DMS153 treated with DMSO at 0.1 percent for 48 hours (cell line): ENCODE results near the gene SLC25A38.
"Not testable (repeated sequence)": the region's sequence is repeated elsewhere in the genome, so short reads cannot be mapped to it uniquely, and the experiment has no call there.

Experiments
- DNase-seq: peaks from one replicate; lab custom pipeline; 2025; ENCODE audit not compliant: unreplicated experiment; lab: John Stamatoyannopoulos, UW

The SLC25A38 gene

GRCh38 chr3:39407259-39407629 lies 24.1 kb downstream of the SLC25A38 start:
- DNase-seq = no peak

- DNase-seq = no peak
Measured at GRCh38 chr3:39407773-39408492, 24.8 kb downstream of the SLC25A38 start.

DNA sequence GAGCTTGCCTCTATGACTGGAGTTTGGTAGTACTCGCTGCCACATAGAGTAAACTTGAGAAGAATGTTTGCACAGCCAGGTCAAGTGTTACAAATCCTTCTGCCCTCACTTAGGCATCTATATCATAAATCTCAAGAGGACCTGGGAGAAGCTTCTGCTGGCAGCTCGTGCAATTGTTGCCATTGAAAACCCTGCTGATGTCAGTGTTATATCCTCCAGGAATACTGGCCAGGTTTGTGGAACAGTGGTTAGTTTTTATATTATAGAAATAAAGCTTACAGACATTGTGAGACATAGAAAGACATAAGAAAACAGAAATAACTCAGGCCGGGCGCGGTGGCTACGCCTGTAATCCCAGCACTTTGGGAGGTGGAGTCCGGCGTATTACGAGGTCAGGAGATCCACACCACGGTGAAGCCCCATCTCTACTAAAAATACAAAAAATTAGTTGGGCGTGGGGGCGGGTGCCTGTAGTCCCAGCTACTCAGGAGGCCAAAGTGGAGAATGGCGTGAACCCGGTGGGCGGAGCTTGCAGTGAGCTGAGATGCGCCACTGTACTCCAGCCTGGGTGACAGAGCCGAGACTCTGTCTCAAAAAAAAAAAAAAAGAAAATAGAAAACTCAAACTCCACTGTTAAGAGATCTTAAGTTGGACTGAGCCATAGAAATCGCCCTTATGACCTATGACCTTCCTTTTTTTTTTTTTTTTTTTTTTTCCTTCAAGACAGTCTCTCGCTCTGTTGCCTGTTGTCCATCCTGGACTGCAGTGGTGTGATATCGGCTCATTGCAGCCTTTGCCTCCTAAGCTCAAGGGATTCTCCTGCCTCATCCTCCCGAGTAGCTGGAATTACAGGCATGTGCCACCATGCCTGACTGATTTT lies 25.6 kb downstream of the SLC25A38 start:
- no peak for DNase-seq

DNA sequence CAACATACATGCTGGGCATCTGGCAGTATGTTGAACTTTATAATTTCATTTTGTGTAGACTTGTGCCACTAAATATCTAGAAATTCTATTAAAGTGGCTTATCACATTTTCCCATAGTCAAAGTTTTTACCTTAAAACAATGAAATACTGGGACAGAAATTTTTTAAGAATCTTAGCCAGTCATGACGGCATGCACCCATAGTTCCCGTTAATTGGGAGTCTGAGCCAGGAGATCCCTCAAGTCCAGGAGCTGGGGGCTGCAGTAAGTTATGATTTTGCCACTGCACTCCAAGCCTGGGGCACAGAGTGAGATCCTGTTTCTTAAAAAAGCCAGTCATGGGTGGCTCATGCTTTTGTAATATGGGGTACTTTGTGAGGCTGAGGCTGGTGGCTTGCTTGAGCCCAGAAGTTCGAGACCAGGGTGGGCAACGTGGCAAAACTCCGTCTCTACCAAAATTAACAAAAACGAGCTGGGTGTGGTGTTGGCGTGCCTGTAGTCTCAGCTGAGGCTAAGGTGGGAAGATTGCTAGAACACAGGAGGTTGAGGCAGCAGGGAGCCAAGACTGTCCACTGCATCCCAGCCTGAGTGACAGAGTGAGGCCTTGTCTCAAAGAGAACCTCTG lies 26.5 kb downstream of the SLC25A38 start:
- no peak for DNase-seq

DNA sequence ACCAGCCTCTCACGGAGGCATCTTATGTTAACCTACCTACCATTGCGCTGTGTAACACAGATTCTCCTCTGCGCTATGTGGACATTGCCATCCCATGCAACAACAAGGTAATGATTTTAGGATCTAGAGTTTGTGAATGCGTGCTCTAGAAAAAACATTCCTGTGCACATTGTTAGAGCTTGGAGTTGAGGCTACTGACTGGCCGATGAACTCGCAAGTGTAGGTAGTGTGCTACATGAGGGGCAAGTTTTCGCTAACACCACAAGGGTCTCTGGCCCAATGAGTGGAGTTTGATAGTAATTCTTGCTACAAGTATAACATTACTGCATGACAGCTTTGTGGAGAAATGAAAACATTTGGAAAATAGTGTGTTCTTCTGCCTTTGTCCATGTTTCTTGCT lies 27.7 kb downstream of the SLC25A38 start:
- no peak for DNase-seq

GRCh38 chr3:39412668-39413260 lies 29.6 kb downstream of the SLC25A38 start:
- no peak for DNase-seq

- no peak for DNase-seq
Measured at GRCh38 chr3:39413691-39414420, 30.7 kb downstream of the SLC25A38 start.

- no peak for DNase-seq
Measured at GRCh38 chr3:39414421-39414907, 31.3 kb downstream of the SLC25A38 start.

- not testable (repeated sequence) for DNase-seq
Measured at GRCh38 chr3:39415302-39415701, 32.1 kb downstream of the SLC25A38 start.

GRCh38 chr3:39415983-39416382 lies 32.8 kb downstream of the SLC25A38 start:
- no peak for DNase-seq

GRCh38 chr3:39416998-39417397 lies 33.8 kb downstream of the SLC25A38 start:
- DNase-seq = not testable (repeated sequence)

DNA sequence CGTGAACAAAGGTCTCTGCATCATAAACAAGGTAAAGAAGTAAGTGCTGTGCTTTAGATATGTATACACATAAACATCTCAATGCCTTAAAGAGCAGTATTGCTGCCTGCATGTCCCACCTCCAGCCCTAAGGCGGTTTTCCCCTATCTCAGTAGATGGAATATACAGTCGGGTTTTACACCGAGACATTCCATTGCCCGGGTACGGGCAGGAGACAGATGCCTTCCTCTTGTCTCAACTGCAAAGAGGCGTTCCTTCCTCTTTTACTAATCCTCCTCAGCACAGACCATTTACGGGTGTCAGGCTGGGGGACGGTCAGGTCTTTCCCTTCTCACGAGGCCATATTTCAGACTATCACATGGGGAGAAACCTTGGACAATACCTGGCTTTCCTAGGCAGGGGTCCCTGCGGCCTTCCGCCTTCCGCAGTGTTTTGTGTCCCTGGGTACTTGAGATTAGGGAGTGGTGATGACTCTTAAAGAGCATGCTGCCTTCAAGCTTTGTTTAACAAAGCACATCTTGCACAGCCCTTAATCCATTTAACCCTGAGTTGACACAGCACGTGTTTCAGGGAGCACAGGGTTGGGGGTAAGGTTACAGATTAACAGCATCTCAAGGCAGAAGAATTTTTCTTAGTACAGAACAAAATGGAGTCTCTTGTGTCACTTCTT lies 35.5 kb downstream of the SLC25A38 start:
- DNase-seq = not testable (repeated sequence)

GRCh38 chr3:39419742-39420315 lies 36.7 kb downstream of the SLC25A38 start:
- no peak for DNase-seq

DNA sequence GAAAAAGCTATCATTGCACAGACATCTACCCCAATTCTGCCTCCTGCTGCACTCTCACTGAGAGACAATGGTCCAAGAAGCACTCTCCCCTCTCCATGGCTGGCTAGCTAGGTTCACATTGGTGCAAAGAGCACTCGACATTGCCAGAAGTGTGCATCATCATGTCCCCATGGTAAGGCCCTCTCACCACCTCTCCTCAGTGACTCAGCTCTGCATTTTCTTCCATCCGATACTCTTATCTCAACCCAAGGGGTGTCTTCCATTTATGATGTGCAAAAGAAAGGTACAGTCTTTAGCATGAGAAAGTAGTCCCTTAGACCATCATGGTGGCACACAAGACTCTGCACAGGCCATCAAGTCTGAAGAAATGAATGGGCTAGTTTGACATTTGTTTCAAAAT lies 37.4 kb downstream of the SLC25A38 start:
- DNase-seq = no peak

- no peak for DNase-seq
Measured at GRCh38 chr3:39423436-39423970, 40.3 kb downstream of the SLC25A38 start.

DNA sequence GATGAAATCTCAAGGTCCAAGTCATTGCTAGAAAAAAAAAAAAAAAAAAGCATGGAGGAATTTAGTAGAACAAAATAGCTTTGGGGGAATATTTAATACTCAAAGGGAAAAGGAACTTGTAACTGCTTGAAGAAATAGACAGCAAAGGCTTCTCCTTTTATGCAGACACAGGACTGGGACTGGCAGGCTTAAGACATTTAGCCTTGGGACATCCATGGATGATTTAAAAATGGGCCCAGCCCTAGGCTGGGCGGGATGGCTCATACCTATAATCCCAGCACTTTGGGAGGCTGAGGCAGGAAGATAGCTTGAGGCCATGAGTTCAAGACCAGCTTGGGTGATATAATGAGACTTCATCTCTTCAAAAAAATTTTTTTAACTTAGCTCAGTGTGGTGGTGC lies 43.1 kb downstream of the SLC25A38 start:
- DNase-seq = no peak

- DNase-seq = no peak
Measured at GRCh38 chr3:39427506-39427905, 44.3 kb downstream of the SLC25A38 start.

GRCh38 chr3:39428745-39429201 lies 45.6 kb downstream of the SLC25A38 start:
- no peak for DNase-seq

DNA sequence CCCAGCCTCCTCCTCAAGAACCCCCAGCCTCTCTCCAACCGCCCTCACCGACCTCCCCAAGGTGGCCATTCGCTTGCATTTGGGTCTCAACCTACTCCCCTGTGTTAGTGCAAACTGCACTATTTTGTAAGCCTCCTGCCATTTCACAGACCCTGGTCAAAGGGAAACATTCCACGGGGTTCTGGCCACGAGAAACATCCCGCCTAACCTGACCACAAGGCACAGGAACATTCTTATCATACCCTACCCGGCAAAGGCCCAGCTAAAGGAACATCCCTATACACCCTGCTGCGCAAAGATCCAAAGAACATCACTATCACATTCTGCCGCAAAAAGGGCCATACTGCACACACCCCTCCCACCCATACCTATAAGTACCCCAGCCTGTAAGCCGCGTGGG lies 46.3 kb downstream of the SLC25A38 start:
- no peak for DNase-seq
